Activated CD8-positive, alpha-beta memory T cell treated with anti-CD3 and anti-CD28 coated beads for 4 hours (primary cell): Measurements from ENCODE around the gene GAREM1.

ENCODE experiments used
- DNase-seq, 2 donors: peaks; one replicate each; pipeline ENCODE4 v3.0.0-alpha.2; 2020; ENCODE audit warnings: low read depth in 2 of 2

GAREM1 gene

DNA sequence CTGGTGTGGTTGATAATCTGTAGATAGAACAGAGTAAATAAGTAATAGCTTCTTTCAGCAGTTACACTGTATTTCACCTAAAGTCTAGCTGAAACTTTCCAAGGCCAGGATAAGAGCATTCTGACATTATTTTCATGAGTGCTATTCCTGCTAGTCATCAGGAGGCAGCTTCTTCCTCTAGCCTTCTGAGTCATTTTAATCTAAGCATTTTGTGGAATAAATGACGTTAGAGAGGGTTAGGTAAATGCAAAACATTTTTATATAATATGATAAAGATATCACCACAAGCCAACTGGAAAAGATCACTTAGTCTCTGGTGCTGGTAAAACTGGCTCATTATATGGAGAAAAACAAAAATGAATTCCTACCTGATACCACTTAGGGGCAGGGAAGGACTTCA, 142.3 kb downstream of the GAREM1 start:
- DNase-seq: no peak

DNA sequence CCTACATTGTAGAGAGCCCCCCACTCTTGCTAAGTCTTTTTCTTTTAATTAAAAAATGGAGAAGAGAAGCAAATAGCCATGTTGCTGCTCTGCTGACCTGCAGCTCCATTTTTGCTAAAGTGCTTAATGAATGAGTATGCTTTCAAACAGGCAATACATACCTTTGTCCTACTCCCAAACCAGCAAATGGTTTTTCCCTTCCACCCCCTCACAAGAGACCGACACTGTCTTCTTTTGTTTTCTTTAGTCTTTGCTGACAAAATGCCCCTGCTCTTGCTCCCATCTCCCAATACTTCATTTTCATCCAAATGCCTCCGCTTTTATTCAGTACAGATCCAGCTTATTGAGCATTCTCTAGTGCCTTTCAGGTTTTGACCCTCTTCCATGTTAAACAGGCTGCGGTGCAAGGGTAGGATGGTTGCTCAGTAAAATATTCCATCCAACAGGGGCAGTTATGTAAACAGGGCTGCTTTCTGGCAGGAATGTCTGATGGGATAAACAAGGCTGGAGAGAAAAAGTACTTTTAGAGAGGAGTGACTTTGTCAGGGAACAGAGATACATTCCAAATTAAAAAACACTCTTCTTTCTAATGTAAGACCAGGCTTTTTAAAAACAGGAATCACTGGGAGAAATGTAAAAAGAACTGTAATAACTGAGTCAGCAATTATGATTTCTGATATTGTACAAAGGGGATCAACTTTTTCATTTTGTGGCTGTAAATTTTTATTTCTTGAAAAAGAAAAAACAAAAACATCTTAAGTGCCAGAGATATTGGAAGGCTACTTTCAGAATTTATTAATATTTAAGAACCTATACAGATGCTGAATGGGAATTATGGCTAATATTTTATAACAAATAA, 144.0 kb downstream of the GAREM1 start:
- DNase-seq: no peak

DNA sequence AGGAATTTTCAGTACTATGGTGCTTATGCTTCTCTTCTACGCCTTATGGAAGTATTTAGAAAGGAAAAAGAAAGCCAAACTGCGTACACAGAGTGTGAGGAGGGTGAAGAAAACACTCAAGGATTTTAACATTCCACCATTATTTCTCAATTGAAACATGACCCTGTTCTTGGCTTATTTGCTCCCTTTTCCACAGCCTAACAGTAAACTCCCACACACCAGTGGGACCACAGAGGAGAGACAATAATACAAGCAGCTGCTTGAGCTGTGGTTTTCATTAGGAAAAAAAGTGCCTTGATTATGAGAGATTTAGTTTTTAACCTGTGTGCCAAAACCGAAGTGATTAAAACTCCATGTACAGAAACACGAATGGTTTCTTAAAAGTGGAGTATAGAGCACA, 146.5 kb downstream of the GAREM1 start:
- no peak for DNase-seq

DNA sequence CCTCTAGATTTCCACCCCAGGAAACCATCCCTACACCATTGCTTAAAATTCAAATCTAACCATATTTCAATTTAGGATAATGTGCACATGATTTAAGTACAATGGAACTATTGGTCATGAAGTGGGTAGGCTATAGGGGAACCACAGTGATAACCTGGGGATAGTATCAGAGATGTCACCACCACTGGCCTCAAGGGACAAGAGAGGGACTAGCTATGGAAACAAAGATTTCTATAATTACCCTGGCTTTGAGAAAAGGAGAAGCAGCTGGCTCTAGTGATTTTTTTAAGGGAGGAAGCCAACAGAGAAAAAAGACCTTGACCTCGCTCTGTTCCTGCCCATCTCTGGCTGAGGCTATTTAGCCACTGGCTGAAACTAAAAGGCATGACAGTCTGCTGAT, 148.9 kb downstream of the GAREM1 start:
- no peak for DNase-seq

DNA sequence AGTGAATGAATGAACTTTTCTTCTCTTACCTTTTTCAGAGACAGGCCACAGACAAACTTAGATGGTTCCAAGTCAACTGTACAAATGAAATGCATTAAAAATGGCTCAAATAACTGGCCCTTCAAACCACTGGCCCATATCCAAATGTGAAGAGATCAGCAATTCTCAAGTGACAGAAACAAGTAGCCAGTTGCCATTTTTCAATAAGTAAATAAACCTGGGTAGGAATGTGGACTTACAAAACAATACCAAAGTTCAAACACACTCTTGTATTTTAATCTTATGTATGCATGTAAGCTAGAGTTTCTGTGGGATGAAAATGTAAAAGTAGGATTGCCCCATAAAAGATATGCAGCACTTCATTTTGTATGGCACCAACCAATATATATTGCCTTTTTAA, 151.6 kb downstream of the GAREM1 start:
- no peak for DNase-seq

DNA sequence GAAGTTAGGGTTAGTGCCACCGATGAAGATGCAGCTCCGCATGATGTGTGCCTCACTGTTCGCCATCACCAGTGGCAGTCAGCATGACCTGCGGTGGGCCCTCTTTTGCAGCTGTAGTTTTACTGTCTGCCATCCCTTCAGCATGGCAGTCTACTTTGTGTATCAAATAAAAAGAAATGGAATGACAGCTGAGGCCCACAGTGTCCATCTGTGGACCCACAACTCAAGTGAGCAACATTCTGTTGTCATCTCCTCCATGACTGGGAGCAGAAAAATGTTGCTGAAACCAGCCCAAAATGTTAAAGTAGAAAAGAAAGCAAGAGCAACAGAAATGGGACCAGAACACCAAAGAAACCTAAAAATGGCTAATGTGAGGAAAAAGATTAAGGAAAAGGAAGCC, 152.1 kb downstream of the GAREM1 start:
- no peak for DNase-seq

DNA sequence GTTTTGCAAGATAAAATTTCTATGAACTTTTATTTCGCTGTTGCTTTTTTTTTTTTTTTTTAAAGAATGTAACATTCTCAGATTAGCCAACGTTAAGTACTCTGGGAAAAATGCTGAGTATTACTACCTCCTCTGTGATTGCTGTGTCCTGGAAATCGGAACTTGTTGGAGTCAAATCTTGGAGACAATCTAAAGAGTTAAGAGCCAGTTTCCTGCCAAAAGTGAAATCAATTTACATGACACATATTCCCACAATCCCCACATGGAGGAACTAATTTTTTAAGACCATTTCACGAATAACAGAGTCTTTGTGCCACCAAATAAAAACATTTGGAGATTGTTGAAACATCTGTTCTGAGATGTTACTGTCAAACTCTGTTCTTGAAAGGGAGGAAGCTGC, 153.0 kb downstream of the GAREM1 start:
- no peak for DNase-seq

DNA sequence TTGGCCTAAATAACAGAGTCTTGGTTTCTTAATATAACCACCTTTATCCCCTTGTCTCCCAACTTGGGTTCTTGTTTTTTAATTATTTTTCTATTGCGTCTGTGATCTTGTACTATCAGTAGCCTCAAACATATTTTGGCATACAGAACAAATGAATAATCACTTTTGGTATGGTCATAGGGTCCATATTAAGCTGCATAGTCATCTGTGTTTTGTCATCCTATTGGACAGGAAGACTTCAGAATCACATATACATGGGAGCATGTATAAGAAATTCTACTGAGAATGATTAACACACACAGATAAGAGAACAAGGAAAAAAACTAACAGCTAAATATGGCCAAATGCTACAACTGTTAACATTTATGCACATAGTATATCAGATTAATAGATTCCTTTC, 154.8 kb downstream of the GAREM1 start:
- no peak for DNase-seq

DNA sequence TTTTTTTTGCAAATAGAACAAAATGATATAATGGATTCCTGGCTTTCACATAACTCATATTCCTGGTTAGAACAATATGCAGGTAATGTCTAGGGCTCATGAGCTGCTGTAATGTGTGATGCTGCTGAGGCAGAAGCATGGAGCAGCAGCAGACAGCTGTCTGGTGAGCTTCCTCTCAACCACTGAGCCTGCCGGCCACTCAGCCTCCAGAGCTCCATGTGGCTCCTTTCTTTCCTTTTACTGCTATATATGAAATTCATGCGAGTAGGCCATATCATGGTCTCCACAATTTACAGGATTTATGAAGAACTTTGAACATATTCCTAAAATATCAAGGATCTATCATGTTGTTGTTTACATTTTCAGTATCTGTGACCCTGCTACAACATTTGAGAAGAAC, 159.9 kb downstream of the GAREM1 start:
- DNase-seq: no peak

DNA sequence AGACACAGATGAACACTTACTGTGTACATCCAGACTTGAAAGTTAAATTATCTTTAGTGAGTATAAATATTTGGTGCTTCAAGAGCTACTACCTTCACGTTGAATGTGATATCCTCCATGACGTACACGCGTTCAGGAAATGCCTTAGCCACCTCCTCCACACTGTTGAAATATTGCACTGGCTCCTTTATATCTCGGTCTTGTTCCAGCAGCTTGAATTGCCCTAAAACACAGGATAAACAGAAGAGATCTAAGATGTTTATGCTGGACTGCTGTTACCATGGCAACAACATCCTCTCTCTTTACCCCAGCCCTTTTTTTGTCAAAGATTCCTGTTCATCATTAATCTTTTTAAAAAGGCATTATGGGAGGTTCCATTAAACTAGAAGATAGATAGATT, 160.6 kb downstream of the GAREM1 start:
- DNase-seq: no peak

DNA sequence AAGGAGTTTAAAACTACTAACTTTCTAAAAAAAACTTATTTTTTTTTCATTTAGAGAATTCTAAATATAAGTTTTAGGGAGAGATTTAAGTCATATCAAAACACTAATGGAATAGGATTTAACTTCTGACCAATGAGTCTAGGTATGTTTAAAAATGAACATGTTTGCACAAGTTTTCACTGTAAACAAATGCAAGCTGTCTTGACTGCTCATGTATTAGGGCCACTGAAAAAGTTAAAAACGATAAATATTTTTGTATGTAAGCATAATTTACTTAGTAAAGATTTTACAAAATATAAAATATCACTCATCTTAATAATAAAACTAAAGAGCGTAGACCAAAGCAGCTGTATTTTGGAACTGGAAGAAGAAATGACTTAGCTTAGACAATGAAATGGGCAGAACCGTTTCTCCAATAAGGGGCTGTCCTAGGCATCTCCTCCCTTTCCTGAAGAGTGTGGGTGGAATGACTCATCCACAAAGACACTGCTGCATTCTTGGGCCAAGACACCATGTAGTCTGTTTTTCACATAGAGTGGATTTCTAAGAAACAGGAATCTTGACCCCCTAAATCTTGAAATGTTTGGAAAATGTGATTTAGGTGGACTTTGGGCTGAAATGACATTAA, 162.1 kb downstream of the GAREM1 start:
- no peak for DNase-seq

DNA sequence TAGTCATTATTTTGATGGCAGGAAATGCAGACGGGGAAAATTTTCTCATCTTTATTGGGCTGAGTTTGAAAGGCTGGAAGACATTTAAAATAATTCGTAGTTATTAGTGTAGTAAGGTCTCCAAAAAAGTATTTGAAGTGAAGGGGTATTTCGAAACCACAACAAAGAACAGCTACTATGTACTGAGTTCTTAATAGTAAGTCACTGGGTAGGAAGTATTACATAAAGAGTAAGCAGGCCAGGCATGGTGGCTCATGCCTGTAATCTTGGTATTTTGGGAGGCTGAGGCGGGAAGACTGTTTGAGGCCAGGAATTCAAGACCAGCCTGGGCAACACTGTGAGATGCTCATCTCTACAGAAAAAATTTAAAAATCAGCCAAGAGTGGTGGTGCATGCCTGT, 167.3 kb downstream of the GAREM1 start:
- DNase-seq: no peak

DNA sequence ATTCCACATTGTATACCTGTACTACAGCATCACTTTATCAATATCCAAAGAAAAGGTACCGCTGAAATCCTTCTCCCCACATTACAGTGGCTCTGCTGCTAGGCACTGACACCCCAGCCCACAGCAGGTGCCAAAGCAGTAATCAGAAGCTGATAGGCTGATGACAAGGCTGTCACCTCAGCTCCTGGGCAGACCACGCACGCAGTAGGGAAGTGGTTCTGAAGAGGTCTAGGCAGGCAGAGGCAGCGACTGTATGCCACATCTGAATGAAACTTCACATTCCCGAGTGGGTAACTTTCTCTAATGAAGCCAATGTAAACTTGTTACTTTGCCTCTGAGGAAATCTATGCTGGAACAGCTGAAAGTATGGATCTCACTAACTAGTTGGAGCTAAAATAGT, 167.9 kb downstream of the GAREM1 start:
- no peak for DNase-seq

DNA sequence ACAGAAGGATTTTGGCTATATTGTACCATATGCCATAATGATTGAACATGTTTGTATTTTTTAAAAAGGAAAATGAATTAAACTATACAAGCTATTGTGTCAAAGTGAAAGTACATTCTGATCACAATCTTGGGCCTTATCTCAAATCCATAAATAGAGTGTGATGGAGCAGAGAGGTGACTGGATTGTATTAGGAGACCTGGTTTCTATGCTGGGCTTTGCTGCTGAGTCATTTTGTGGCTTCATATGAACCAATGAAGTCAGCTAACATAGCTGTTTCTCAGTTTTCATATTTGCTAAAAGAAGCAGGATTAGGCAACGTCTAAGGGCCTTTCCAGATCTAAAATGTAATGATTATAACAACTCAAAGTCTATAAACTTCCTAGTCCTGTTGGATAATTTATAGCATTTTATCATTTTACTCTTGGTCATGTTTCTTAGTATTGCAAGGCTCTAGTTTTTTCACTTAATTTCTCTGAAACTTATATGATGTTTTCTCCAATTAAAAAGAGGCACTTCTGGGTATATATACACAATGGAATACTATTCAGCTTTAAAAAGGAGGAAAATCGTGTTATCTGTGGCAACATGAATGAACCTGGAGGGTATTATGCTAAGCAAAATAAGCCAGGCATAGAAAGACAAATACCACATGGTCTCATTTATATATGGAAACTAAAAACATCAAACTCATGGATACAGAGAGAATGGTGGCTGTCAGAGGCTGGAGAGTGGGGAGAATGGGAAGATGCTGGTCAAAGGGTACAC, 168.5 kb downstream of the GAREM1 start:
- DNase-seq: no peak

DNA sequence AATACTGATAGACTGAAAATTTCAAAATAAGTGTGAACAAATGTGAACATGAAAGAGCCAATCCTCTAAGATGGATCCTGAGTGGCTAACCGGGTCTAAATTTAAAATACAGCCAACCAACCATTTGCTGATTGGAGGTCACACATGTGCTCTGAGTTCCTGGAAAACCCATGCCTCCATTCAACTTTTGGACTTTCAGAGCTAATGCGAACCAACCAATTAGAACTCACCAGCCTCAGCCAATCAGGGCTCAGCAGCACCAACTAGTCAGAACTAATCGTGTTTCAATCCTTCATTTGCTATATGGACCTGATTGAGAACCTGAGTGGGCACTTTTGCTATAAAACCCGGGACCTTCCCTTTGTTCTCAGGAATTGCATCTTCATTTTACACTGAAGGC, 169.3 kb downstream of the GAREM1 start:
- DNase-seq: no peak

DNA sequence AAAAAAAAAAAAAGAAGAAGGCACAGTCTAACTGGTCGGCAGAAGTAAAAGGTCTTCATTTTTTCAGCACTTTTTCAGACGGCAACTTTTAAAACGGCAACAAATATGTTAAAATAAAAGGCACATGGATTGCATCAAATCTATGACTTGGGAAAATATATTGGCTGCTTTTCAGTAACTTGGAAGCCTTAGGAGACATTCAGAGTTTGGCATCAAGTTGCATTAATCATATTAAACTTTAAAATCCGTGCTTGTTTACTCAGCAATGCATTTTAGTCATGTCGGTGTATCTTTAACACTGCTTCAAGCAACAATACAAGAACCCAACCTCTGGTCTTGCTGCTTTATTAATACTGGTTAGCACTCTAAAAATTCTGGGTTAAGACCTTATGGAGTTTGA, 169.8 kb downstream of the GAREM1 start:
- no peak for DNase-seq

DNA sequence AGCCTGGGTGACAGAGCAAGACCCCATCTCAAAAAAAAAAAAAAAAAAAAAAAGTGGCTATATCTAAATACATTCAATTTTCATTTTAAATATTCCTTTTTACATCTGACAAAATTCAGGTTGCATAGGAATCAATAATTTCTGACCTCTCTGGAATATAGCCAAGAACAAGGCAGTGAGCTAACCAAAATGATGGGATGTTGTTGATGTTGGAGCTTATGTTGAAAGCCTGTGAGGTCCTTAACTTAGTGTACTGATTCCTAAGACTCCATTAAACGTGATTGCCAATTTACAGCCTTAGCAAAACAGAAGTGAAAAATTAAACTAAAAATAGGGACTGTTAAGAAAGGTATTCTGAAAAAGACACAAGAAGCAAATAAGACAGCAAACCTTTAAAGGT, 171.2 kb downstream of the GAREM1 start:
- no peak for DNase-seq

DNA sequence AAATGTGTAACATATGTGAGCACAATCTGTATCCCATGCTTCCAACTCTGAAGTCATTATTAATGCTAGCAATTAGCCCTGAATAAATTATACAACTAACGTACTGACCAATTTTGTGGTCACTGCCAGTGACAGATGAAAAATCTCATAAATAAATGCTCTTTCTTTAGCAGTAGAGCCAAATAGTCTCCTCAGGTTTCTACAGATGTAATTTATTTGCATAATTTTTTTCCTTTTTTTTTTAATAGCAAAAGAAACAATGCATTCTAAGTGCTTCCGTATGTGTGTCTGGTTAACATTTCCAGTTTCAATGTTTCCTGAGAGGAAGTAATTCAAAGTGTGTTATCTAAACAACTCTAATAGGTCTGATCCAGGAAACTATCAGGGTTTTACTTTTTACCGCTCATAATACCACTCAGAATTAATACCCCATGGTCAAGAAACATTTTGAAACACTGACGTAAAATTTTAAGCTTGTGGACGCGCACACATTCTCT, 172.5 kb downstream of the GAREM1 start:
- no peak for DNase-seq

DNA sequence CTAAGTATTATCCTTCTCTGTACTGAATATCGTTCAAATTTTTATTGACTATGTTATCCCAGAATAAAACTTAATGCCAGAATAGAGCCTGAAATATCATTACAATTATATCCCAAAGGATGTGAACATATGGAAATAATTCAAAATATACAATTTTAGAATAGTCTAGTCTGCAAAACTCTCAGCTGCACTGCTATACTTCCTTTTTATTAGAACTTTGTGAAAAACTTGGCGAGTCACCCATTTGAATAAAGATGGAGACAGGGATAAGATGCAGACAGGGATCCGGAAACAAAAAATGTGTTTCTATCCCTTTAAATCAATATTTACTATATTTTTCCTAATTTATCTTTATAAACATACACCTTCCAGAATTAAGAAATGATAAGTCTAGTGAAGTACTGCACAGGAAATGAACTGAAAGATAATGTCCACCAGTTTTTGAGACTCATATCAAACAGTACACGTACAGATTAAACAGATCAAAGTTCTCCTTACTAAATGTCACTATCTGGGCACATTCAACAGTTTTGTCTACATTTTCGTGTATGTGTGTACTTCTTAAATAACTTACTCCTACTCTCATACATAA, 173.0 kb downstream of the GAREM1 start:
- no peak for DNase-seq

DNA sequence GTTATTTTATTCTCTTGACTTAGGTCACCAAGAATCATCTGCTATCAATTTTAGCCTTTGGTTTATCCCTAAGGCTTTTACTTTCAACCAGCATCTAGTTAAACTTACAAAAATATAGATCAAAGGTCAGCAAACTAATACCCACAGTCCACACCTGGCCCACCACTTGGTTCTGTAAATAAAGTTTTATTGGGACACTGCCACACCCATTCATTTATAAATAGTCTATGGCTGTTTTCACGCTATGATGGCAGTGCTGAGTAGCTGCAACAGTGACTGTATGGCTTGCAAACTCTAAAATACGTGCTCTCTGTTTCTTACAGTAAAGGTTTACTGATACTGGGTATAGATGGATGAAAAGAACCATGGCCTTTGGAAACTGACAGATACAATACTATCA, 173.8 kb downstream of the GAREM1 start:
- DNase-seq: no peak

DNA sequence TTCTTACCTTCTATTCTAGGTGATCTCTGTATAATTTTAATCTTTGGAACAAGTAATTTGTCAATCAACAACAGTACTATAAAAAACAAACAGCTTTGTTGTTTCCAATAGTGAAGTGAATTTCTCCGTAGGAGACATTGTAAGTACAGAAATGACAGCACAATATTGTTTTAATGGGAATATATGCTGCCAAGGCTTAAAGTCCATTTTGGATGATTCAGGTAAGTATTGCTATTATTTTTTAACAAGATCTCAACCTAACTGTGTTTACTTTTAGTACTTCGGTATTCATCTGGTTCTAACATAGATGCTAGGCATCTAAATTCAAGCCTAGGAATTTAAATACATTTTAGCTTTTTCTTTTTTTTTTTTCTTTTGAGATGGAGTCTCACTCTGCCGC, 175.1 kb downstream of the GAREM1 start:
- DNase-seq: no peak

DNA sequence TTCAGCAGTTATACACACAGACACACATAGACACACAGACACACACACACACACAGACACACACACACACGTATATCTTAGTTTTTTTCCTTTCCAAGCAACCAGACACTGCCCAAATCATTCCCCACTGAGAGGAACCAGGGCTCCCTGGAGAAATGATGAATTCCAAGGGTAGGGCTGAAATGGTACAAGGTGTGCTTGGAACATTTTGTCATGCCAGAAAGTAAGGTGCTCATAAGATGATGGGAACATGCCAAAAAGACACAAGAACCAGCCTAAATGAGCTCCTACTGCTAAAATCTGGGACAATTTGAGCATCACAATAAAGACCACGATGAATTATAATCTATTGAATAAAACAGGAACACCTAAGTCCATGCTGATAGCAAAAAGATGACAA, 177.6 kb downstream of the GAREM1 start:
- DNase-seq: no peak
